ENCODE measurements around the gene MRFAP1L1.

DNA sequence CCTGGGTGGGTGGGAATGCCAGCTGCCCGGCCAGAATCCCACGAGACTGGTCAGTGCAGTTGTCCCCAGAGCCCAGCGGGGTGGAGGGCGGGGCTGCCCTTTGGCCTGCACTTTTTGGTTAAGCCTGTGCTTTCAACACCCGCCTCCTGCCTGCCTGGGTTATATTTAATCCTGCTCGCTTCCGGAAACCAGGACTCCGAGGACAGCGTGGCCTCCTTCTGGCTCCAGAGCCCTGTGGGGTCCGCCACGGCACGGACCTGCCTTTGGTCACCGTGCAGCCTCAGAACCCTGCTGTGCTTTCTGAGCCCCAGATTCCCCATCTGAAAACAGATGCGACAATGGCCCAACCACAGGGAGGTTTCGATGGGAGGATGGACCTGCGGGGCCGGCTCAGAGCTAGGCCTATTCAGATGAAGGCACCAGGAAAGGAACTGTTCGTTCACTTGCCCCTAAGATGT is 43.5 kb upstream of the MRFAP1L1 start:
- no peak for TF ChIP-seq CTCF (IDR thresholded peaks at IDR 0.05; ENCODE audit: low read length)
- TF ChIP-seq EZH2 (IDR thresholded peaks at IDR 0.05; ENCODE audit: borderline replicate concordance, low read length), result no peak

All from OCI-LY1 (cell line).